Activated CD8-positive, alpha-beta T cell treated with anti-CD3 and anti-CD28 coated beads for 36 hours (primary cell): ENCODE results near the gene ZBTB8B. TPM values are rescaled to one million over a fixed set of nuclear protein-coding genes. Genes with fewer than 3 reads are reported as not detected.

ENCODE experiments used
- ATAC-seq: fragments of 200-7000 bp; cut with Tn5 transposase; one replicate; pipeline ENCODE4 v1.10.0; 2021; ENCODE audit warnings: mild to moderate bottlenecking, moderate library complexity
- CTCF ChIA-PET: fragments of 350-600 bp; sonication (Branson Sonifier 250); formaldehyde crosslinking; loops from one replicate; lab custom pipeline; 2021; ENCODE audit warnings: antibody characterized with exemption; lab: Charles Lee
- POLR2A ChIA-PET: fragments of 350-600 bp; sonication (Branson Sonifier 250); formaldehyde crosslinking; loops from one replicate; lab custom pipeline; 2021; ENCODE audit warnings: antibody characterized with exemption; lab: Charles Lee
- DNase-seq: peaks from one replicate; pipeline ENCODE4 v3.0.0-alpha.2; 2020
- H3K27ac Mint-ChIP-seq: one replicate; pipeline ENCODE4 v1.8.0; 2021; ENCODE audit warnings: mild to moderate bottlenecking, mixed read lengths
- H3K27me3 Mint-ChIP-seq: one replicate; pipeline ENCODE4 v1.8.0; 2021; ENCODE audit warnings: mixed read lengths
- H3K36me3 Mint-ChIP-seq: one replicate; pipeline ENCODE4 v1.8.0; 2021; ENCODE audit warnings: low read depth, mixed read lengths
- H3K4me1 Mint-ChIP-seq: one replicate; pipeline ENCODE4 v1.8.0; 2021; ENCODE audit warnings: low read depth, mixed read lengths
- H3K4me3 Mint-ChIP-seq: one replicate; pipeline ENCODE4 v1.8.0; 2021; ENCODE audit warnings: mild to moderate bottlenecking, moderate library complexity, mixed read lengths
- H3K9me3 Mint-ChIP-seq: one replicate; pipeline ENCODE4 v1.8.0; 2021; ENCODE audit warnings: mixed read lengths
- CTCF ChIP-seq: fragments of 200-600 bp; IDR thresholded peaks from one replicate; pipeline ENCODE4 v1.8.0; 2022; ENCODE audit warnings: antibody characterized with exemption, mild to moderate bottlenecking
- intact Hi-C: fragments of 100-400 bp; cut with micrococcal nuclease; formaldehyde crosslinking; loops from one replicate; pipeline ENCODE4 v1.10.0; 2022
- total RNA-seq, 2 experiments: library from RNA; stranded (reverse); gene quantifications; one replicate each; pipeline ENCODE4 v1.2.3, GENCODE V29; 2021

The ZBTB8B gene
- total RNA-seq, 2 experiments from 2014 or later: not detected

GRCh38 chr1:32489774-32490454 lies 25.0 kb downstream of the ZBTB8B start:
- no peaks in the 10 kb centered on the region for H3K36me3 Mint-ChIP-seq
- no peaks in the 10 kb centered on the region for H3K9me3 Mint-ChIP-seq
- H3K27me3 Mint-ChIP-seq: peaks cover 11% of the 10 kb centered on the region
- CTCF ChIA-PET: no interaction called here
- POLR2A ChIA-PET: interaction anchor here (0.6 kb wide), 1 partner anchor 736 kb away, joined by 5 read pairs; no protein-coding TSS in a partner anchor
- no peak overlapping the region for H3K27ac Mint-ChIP-seq
- TF ChIP-seq CTCF: no peak
- DNase-seq (no peak), ATAC-seq (no peak)
- no peaks in the 10 kb centered on the region for H3K4me1 Mint-ChIP-seq
- H3K4me3 Mint-ChIP-seq: no peak overlapping the region
- intact Hi-C loops: no loop called here

- H3K27me3 Mint-ChIP-seq: peaks cover 15% of the 10 kb centered on the region
- H3K27ac Mint-ChIP-seq: no peak overlapping the region
- no peak for DNase-seq
- intact Hi-C loops: no loop called here
- H3K4me3 Mint-ChIP-seq: no peak overlapping the region
- no peaks in the 10 kb centered on the region for H3K9me3 Mint-ChIP-seq
- no peak for ATAC-seq
- H3K36me3 Mint-ChIP-seq: no peaks in the 10 kb centered on the region
- TF ChIP-seq CTCF: no peak
- CTCF ChIA-PET: interaction anchor here (1.1 kb wide), 1 partner anchor 29 kb away, joined by 3 read pairs; no protein-coding TSS in a partner anchor
- no peaks in the 10 kb centered on the region for H3K4me1 Mint-ChIP-seq
- POLR2A ChIA-PET: no interaction called here
Measured at GRCh38 chr1:32491386-32491785, 26.5 kb downstream of the ZBTB8B start.

GRCh38 chr1:32494196-32494595 lies 29.3 kb downstream of the ZBTB8B start:
- H3K9me3 Mint-ChIP-seq: no peaks in the 10 kb centered on the region
- H3K27me3 Mint-ChIP-seq: peaks cover 22% of the 10 kb centered on the region
- DNase-seq (no peak), ATAC-seq (no peak)
- H3K4me1 Mint-ChIP-seq: no peaks in the 10 kb centered on the region
- TF ChIP-seq CTCF: no peak
- no peak overlapping the region for H3K4me3 Mint-ChIP-seq
- ChIA-PET CTCF (interaction anchor here (1.8 kb wide), 1 partner anchor 218 kb away, joined by 5 read pairs; no protein-coding TSS in a partner anchor), POLR2A (no interaction called here)
- no peaks in the 10 kb centered on the region for H3K36me3 Mint-ChIP-seq
- intact Hi-C loops: no loop called here
- H3K27ac Mint-ChIP-seq: no peak overlapping the region

DNA sequence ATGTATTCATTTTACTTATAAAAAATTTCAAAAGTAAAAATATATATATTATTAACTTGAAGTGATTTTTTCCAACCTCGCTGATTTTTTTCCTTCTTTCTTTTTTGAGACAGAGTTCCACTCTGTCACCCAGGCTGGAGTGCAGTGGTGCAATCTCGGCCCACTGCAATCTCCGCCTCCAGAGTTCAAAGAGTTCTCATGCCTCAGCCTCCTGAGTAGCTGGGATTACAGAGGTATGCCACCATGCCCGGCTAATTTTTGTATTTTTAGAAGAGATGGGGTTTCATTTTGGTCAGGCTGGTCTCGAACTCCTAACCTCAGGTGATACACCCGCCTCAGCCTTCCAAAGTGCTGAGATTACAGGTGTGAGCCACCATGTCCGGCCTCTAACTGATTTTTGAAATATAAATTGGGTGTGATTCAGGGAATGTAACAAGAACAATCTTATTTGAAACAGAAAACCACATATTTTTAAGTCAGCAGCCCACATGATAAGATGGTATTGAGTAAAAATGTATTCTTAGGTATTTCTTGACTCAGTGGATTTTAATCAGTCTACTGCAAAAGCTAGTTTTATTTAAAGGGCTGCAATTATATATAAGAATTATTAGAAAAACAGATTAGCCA lies 30.0 kb downstream of the ZBTB8B start:
- H3K4me3 Mint-ChIP-seq: no peak overlapping the region
- ChIA-PET POLR2A (no interaction called here), CTCF (interaction anchor here (1.0 to 1.8 kb wide), 3 partner anchors 13 to 217 kb away, joined by 3 to 5 read pairs (median 3); no protein-coding TSS in a partner anchor)
- H3K4me1 Mint-ChIP-seq: no peaks in the 10 kb centered on the region
- no peaks in the 10 kb centered on the region for H3K9me3 Mint-ChIP-seq
- peaks cover 26% of the 10 kb centered on the region for H3K27me3 Mint-ChIP-seq
- no peak for TF ChIP-seq CTCF
- DNase-seq: no peak
- intact Hi-C loops: no loop called here
- no peaks in the 10 kb centered on the region for H3K36me3 Mint-ChIP-seq
- ATAC-seq: no peak
- no peak overlapping the region for H3K27ac Mint-ChIP-seq

- Mint-ChIP-seq H3K27ac (no peak overlapping the region), H3K36me3 (no peaks in the 10 kb centered on the region), H3K4me3 (no peak overlapping the region), H3K4me1 (peaks cover 3% of the 10 kb centered on the region), H3K27me3 (peaks cover 28% of the 10 kb centered on the region), H3K9me3 (no peaks in the 10 kb centered on the region)
- ChIA-PET CTCF (interaction anchor here (1.0 to 1.8 kb wide), 3 partner anchors 15 to 216 kb away, joined by 3 to 5 read pairs (median 3); no protein-coding TSS in a partner anchor), POLR2A (no interaction called here)
- intact Hi-C loops: no loop called here
- no peak for TF ChIP-seq CTCF
- ATAC-seq: no peak
- DNase-seq: no peak
Measured at GRCh38 chr1:32496127-32496526, 31.3 kb downstream of the ZBTB8B start.
